ENCODE results near the gene LMCD1. TPM values are rescaled to one million over a fixed set of nuclear protein-coding genes. Genes with fewer than 3 reads are reported as not detected.

The LMCD1 gene
- total RNA-seq, 2 donors from 2014 or later, result 10.9 to 32.4 TPM

DNA sequence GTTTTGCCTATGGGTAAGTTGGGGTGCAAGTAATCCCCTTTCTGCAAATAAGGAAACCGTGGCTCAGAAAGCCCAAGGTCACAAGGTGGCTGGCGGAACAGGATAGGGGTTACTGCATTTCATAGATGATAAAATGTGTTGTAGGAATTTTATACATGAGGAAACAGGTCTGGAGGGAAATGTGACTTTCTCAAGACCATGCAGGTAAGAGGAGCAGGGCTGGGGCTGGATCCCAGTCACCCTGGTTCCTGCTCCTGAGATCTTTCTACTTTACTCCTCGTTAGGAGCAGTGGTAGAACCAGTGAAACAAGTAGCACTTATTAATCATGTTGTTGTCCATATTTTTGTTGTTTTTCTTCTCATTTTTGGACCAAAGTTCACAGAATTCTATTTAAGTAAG is 79.8 kb downstream of the LMCD1 start:
- no peaks in the 10 kb centered on the region for H3K4me1 ChIP-seq
- 46 to 47% methylated on average over 3 of the region's 3 CpGs for WGBS, 2 donors
- DNase-seq (no peak), ATAC-seq (no peak)
- no peaks in the 10 kb centered on the region for H3K36me3 ChIP-seq (replicated peaks in 1 of 2; ENCODE audit: insufficient read depth in 1 of 2, low read depth in 2 of 2)
- no peaks in the 10 kb centered on the region for H3K9me3 ChIP-seq
- H3K27me3 ChIP-seq, result no peaks in the 10 kb centered on the region
- no peak overlapping the region for H3K27ac ChIP-seq
- H3K4me3 ChIP-seq, result no peak overlapping the region
- intact Hi-C loops (cut with DNase I), result no loop called here
- TF ChIP-seq CTCF (IDR thresholded peaks at IDR 0.05) (no peak), POLR2A (IDR thresholded peaks at IDR 0.05) (no peak)

DNA sequence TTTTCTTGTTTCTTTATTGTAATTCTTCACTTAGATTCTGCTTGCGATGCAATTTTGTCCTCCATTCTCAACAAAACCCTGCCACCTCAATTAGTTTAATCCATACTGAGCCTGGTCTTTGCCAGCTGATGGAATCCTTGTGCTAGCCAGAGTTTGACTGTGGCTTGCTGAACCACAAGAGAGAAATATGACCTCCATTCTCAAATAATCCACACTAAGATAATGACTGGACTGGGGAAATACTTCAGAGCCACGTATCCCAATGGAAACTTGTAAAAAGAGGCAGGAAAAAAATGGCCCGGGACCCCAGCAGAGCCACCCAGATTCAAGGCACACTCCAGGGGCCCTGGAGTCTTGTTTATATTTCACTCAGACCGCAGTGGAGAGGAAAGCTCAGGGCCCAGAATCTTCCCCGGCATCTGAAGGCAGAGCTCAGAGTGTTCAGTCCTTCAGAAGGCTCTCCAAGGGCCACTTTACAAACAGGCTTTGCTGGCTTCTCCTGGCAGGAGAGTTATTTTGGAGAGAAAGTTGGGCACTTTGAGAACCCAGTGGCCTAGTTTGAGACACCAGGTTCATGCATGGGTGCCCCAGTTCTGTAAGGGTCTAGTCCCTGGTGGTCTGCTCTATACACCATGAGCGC is 80.3 kb downstream of the LMCD1 start:
- Histone ChIP-seq H3K27ac (no peak overlapping the region), H3K9me3 (no peaks in the 10 kb centered on the region), H3K4me1 (no peaks in the 10 kb centered on the region), H3K4me3 (no peak overlapping the region), H3K27me3 (no peaks in the 10 kb centered on the region), H3K36me3 (replicated peaks in 1 of 2; ENCODE audit: insufficient read depth in 1 of 2, low read depth in 2 of 2) (no peaks in the 10 kb centered on the region)
- DNase-seq, result no peak
- 87 to 97% methylated on average over 6 of the region's 6 CpGs for WGBS, 2 donors
- ATAC-seq, result no peak
- intact Hi-C loops (cut with DNase I), result no loop called here
- TF ChIP-seq POLR2A (IDR thresholded peaks at IDR 0.05) (no peak), CTCF (IDR thresholded peaks at IDR 0.05) (no peak)

DNA sequence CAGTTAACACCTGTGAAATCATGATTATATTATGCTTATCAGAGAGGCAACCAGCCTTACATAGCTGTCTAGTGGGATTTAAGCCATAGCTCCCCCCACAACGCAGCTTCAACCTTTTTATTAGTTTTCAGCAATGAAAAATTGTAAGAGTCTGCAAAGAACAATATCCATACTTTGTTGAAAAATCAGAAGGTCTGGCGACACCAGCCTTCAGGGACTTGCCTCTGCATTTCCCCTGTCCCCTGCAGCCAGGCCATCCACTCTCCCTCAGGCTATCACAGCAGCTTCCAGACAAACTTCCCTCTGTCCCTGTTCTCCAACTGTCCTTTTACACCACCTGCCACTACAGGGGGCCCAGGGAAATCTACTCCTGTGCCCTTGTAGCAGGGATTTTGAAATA is 83.0 kb downstream of the LMCD1 start:
- ATAC-seq, result no peak
- TF ChIP-seq POLR2A (IDR thresholded peaks at IDR 0.05) (no peak), CTCF (IDR thresholded peaks at IDR 0.05) (no peak)
- Histone ChIP-seq H3K27me3 (no peaks in the 10 kb centered on the region), H3K4me1 (no peaks in the 10 kb centered on the region), H3K4me3 (no peak overlapping the region), H3K27ac (no peak overlapping the region), H3K36me3 (replicated peaks in 1 of 2; ENCODE audit: insufficient read depth in 1 of 2, low read depth in 2 of 2) (no peaks in the 10 kb centered on the region), H3K9me3 (no peaks in the 10 kb centered on the region)
- WGBS, 2 donors, result 81 to 84% methylated on average over 2 of the region's 2 CpGs
- DNase-seq, result no peak
- intact Hi-C loops (cut with DNase I), result no loop called here

DNA sequence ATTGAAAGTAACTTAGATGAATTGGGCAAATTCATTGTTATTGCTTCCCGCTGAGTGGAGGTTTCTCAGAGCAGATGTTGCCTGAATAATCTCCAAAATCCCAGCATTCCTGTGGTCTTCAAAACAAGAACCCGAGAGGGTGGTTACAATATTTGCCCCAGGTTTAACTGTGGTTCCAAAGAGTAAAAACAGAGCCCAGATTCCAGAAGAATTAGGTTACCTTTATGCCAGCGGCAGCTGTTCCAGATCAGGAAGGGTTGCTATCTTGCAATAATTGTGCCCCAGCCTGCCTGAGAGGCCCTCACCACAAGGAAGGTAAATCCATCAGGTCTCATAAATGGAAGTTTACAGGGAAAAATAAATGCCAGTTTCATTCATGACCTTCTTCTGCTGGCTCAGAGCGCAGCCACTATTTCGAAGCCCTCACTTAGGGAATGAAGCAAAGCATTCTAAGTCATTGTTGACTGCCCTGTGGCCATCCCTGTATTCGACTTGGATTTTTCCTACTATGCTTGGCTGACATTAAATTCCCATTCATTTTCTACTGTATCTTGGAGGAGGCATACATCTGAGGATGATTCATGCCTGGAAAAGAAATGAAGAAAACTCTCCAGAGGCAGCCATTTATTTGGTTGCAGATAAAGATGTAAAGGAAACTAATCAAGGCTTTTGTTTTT is 88.4 kb downstream of the LMCD1 start:
- H3K4me1 ChIP-seq, result no peaks in the 10 kb centered on the region
- intact Hi-C loops (cut with DNase I), result no loop called here
- H3K36me3 ChIP-seq (replicated peaks in 1 of 2; ENCODE audit: insufficient read depth in 1 of 2, low read depth in 2 of 2), result no peaks in the 10 kb centered on the region
- WGBS, 2 donors, result 64 to 79% methylated on average over 6 of the region's 6 CpGs
- ATAC-seq, result no peak
- TF ChIP-seq CTCF (IDR thresholded peaks at IDR 0.05) (no peak), POLR2A (IDR thresholded peaks at IDR 0.05) (no peak)
- no peak overlapping the region for H3K4me3 ChIP-seq
- H3K27ac ChIP-seq, result no peak overlapping the region
- H3K9me3 ChIP-seq, result no peaks in the 10 kb centered on the region
- no peak for DNase-seq
- H3K27me3 ChIP-seq, result no peaks in the 10 kb centered on the region

Measured in body of pancreas (tissue), 4 donors.